HepG2 (cell line): ENCODE measurements around the gene TMEM255B. TPM values are rescaled to one million over a fixed set of nuclear protein-coding genes. Genes with fewer than 3 reads are reported as not detected.

Source experiments
- ADNP ChIP-seq: sonication (generic); formaldehyde crosslinking; IDR thresholded peaks from 2 replicates; pipeline ENCODE4 v1.4.0; 2020; ENCODE audit warnings: missing genetic modification reagents
- AHR ChIP-seq: IDR thresholded peaks from 2 replicates; pipeline ENCODE4 v1.6.1; 2018; ENCODE audit warnings: missing genetic modification reagents, missing compliant biosample characterization
- ATF7 ChIP-seq, 2 experiments: fragments of 450-650 bp in 1 of 2; sonication (generic) in 1 of 2; formaldehyde crosslinking in 1 of 2; IDR thresholded peaks; 2 replicates each; pipeline versions ENCODE4 v1.4.0 to v1.6.1; 2016 to 2020; ENCODE audit warnings: antibody characterized with exemption in 1 of 2, mild to moderate bottlenecking in 1 of 2, missing genetic modification reagents in 1 of 2
- CHD4 ChIP-seq: fragments of 200-600 bp; sonication (generic); IDR thresholded peaks from 2 replicates; pipeline ENCODE4 v1.7.0; 2017; ENCODE audit warnings: mild to moderate bottlenecking, low read length, borderline replicate concordance
- CREBL2 ChIP-seq: sonication (generic); formaldehyde crosslinking; IDR thresholded peaks from 2 replicates; pipeline ENCODE4 v1.8.1; 2023; ENCODE audit warnings: missing genetic modification reagents, mild to moderate bottlenecking, borderline replicate concordance
- MIER2 ChIP-seq: IDR thresholded peaks from 2 replicates; pipeline ENCODE4 v1.6.1; 2016; ENCODE audit warnings: missing biosample characterization, missing genetic modification reagents
- NFYC ChIP-seq: IDR thresholded peaks from 2 replicates; pipeline ENCODE4 v1.6.1; 2016; ENCODE audit warnings: missing genetic modification reagents, missing compliant biosample characterization
- NR3C1 ChIP-seq: sonication (generic); formaldehyde crosslinking; IDR thresholded peaks from 2 replicates; pipeline ENCODE4 v1.4.0; 2020; ENCODE audit warnings: missing genetic modification reagents
- PITX1 ChIP-seq: sonication (generic); formaldehyde crosslinking; IDR thresholded peaks from 2 replicates; pipeline ENCODE4 v1.5.1; 2020; ENCODE audit warnings: mild to moderate bottlenecking, missing genetic modification reagents
- PRDM15 ChIP-seq: sonication (generic); formaldehyde crosslinking; IDR thresholded peaks from 2 replicates; pipeline ENCODE4 v1.4.0; 2020; ENCODE audit warnings: missing genetic modification reagents
- REPIN1 ChIP-seq: sonication (generic); formaldehyde crosslinking; IDR thresholded peaks from 2 replicates; pipeline ENCODE4 v1.8.0; 2022; ENCODE audit warnings: missing genetic modification reagents, low read depth, mild to moderate bottlenecking, borderline replicate concordance
- SCMH1 ChIP-seq: sonication (generic); formaldehyde crosslinking; IDR thresholded peaks from 2 replicates; pipeline ENCODE4 v1.9.0; 2021; ENCODE audit warnings: missing genetic modification reagents, mild to moderate bottlenecking, borderline replicate concordance
- SNRNP70 ChIP-seq: fragments of 200-400 bp; formaldehyde crosslinking; IDR thresholded peaks from 2 replicates; pipeline ENCODE4 v1.6.1; 2017; ENCODE audit warnings: mild to moderate bottlenecking, low read depth, low read length, moderate library complexity
- SRSF4 ChIP-seq: fragments of 200-400 bp; formaldehyde crosslinking; IDR thresholded peaks from one replicate; pipeline ENCODE4 v1.6.1; 2018; ENCODE audit warnings: mild to moderate bottlenecking, low read depth, low read length, moderate library complexity; ENCODE audit not compliant: poor library complexity, severe bottlenecking
- STAT5B ChIP-seq: sonication (generic); formaldehyde crosslinking; IDR thresholded peaks from 2 replicates; pipeline ENCODE4 v1.4.0; 2020; ENCODE audit warnings: missing genetic modification reagents
- THAP11 ChIP-seq: IDR thresholded peaks from 2 replicates; pipeline ENCODE4 v1.6.1; 2016; ENCODE audit warnings: missing biosample characterization, missing genetic modification reagents
- ZBTB25 ChIP-seq: IDR thresholded peaks from 2 replicates; pipeline ENCODE4 v1.6.1; 2018; ENCODE audit warnings: missing genetic modification reagents
- ZFP36 ChIP-seq: fragments of 150-350 bp; IDR thresholded peaks from 2 replicates; pipeline ENCODE4 v1.6.1; 2018; ENCODE audit warnings: borderline replicate concordance, low read length, low read depth; ENCODE audit not compliant: partially characterized antibody
- ZGPAT ChIP-seq: IDR thresholded peaks from 2 replicates; pipeline ENCODE4 v1.6.1; 2016; ENCODE audit warnings: mild to moderate bottlenecking
- ZNF12 ChIP-seq: sonication (generic); formaldehyde crosslinking; IDR thresholded peaks from 2 replicates; pipeline ENCODE4 v1.5.0; 2020; ENCODE audit warnings: missing genetic modification reagents
- ZNF75D ChIP-seq: sonication (generic); formaldehyde crosslinking; IDR thresholded peaks from 2 replicates; pipeline ENCODE4 v1.8.1; 2023; ENCODE audit warnings: missing genetic modification reagents, mild to moderate bottlenecking, borderline replicate concordance
- ZNF780A ChIP-seq: sonication (generic); formaldehyde crosslinking; IDR thresholded peaks from 2 replicates; pipeline ENCODE4 v1.8.0; 2022; ENCODE audit warnings: mild to moderate bottlenecking, missing genetic modification reagents, moderate library complexity
- polyA plus RNA-seq, 8 experiments: library from polyadenylated mRNA; depleted of rRNA in 3 of 8; stranded (reverse) in 7 of 8; unstranded in 1 of 8; fragments of >200 nt; fragmentation: Illumina TruSeq in 4 of 8; extraction: Trizol in 4 of 8; gene quantifications; 2 replicates each; pipeline versions ENCODE4 v1.2.1 to v1.2.3, GENCODE V29; 2011 to 2016; ENCODE audit warnings: low read depth in 4 of 8, missing spikeins in 1 of 8, mixed read lengths in 1 of 8; ENCODE audit not compliant: insufficient read depth in 1 of 8
- total RNA-seq, 5 experiments: library from RNA; depleted of rRNA; stranded (reverse); fragments of >200 nt; fragmentation: Illumina TruSeq; extraction: Trizol; gene quantifications; 2 replicates each; pipeline ENCODE4 v1.2.3, GENCODE V29; 2016; ENCODE audit warnings: low read depth in 1 of 5

The TMEM255B gene
- total and polyA plus RNA-seq, 2 of the 13 experiments (the other 11 are each of a cell fraction or from before 2014, with no cell fraction given): not detected

GRCh38 chr13:113742000-113742441 is 17.0 kb upstream of the TMEM255B start (continued):
- TF ChIP-seq THAP11 (CRISPR knock-in tag): no peak; the same call in none of the 2 replicates
- TF ChIP-seq SRSF4: no peak
- peak; percentile 63; the same call in 1 of the 2 replicates for TF ChIP-seq REPIN1 (CRISPR knock-in tag)
- TF ChIP-seq ZNF75D (CRISPR knock-in tag): no peak
- no peak for TF ChIP-seq ZFP36
- TF ChIP-seq CREBL2: no peak
- TF ChIP-seq CHD4: no peak
- no peak for TF ChIP-seq PRDM15 (CRISPR knock-in tag)
- no peak for TF ChIP-seq SNRNP70
- TF ChIP-seq ATF7 (IDR thresholded peaks at IDR 0.05): no peak
- no peak for TF ChIP-seq ATF7 (CRISPR knock-in tag; IDR thresholded peaks at IDR 0.05)
- TF ChIP-seq STAT5B (CRISPR knock-in tag): no peak
- TF ChIP-seq SCMH1 (CRISPR knock-in tag): no peak
- no peak for TF ChIP-seq ZBTB25 (CRISPR knock-in tag)
- no peak for TF ChIP-seq MIER2 (CRISPR knock-in tag)
- no peak for TF ChIP-seq NR3C1 (CRISPR knock-in tag)
- no peak for TF ChIP-seq ZNF780A (CRISPR knock-in tag)
- 0 out of 2 replicates have a peak, but pooled peaks have one; percentile 49 for TF ChIP-seq ZNF12
- no peak for TF ChIP-seq ZGPAT (CRISPR knock-in tag)
- no peak for TF ChIP-seq AHR (CRISPR knock-in tag)
- no peak for TF ChIP-seq ADNP (CRISPR knock-in tag)
- TF ChIP-seq PITX1 (CRISPR knock-in tag): 0 out of 2 replicates have a peak, but pooled peaks have one; percentile 24
- no peak for TF ChIP-seq NFYC (CRISPR knock-in tag)
